ENCODE data around the gene SULT2A1. TPM values are rescaled to one million over a fixed set of nuclear protein-coding genes. Genes with fewer than 3 reads are reported as not detected.
"Not testable (repeated sequence)": the region's sequence is repeated elsewhere in the genome, so short reads cannot be mapped to it uniquely, and the experiment has no call there.

Gene SULT2A1
- 0.75 TPM for total RNA-seq

DNA sequence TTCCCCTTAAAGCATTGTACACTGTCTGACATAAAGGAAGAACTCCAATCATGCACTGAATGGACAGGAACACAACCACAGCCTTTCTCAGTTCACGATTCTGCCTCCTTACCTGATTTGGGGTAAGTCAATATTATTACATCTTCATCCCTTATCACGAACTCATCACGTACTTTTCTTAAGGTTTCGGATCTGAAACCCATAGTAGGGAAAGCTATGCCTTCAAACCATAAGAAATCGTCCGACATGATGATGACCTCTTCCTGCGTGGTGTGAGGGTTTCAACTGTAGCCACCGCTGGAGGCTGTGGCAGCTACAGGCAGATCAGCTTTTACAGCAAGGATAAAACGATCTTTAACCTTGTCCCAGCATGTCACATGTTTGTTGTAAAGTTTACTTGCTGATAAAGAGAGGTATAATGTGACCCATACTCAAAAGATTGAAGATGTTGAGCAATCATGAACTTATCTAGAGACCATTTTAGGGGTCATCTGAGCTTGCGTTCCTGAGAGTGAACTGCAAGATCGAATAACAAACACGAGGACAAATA is at the start of gene SULT2A1:
TSS of gene SULT2A1 (minus strand) at position 306 of the 550 bp plus-strand sequence. CDS start at position 248, 58 bp downstream.
- DNase-seq (ENCODE audit: low spot score): no peak

DNA sequence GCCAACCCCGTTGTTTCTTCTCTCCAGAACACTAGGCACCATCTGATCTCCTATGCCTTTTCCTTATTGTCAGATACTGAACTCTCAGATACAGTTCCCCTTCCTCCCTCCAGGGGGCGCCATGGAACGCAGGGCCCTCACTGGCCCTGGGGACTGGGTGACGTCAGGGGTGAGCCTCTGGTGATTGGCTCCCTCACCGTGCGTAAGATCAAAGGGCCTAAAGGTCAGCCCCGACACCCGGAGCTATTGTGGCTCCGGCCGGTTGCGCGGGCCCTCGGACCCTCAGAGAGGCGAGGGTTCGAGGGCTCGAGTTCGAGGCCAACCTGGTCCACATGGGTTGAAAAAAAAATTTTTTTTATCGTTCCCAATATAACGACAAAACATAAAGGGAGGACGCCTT is 42.5 kb upstream of the SULT2A1 start:
- DNase-seq (ENCODE audit: low spot score): not testable (repeated sequence)

DNA sequence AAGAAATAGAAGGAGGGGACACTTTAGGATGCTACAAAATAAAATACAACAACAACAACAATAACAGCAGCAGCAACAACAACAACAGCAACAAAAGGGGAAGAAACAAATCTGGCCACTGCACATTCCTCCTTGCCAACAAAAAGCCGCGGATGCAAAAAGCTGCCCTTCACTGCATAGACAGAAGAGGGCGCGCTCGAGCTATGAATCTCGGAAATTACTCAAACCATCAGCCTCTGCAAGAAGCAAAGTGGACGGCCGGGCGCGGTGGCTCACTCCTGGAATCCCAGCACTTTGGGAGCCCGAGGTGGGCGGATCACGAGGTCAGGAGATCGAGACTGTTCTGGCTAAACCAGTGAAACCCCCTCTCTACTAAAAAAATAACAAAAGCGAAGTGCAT is 34.0 kb upstream of the SULT2A1 start:
- not testable (repeated sequence) for DNase-seq (ENCODE audit: low spot score)

GRCh38 chr19:47910191-47910590 is 24.1 kb upstream of the SULT2A1 start:
- DNase-seq (ENCODE audit: low spot score): peak; percentile 19

DNA sequence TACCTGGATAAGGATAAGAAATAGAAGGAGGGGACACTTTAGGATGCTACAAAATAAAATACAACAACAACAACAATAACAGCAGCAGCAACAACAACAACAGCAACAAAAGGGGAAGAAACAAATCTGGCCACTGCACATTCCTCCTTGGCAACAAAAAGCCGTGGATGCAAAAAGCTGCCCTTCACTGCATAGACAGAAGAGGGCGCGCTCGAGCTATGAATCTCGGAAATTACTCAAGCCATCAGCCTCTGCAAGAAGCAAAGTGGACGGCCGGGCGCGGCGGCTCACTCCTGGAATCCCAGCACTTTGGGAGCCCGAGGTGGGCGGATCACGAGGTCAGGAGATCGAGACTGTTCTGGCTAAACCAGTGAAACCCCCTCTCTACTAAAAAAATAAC is 23.2 kb upstream of the SULT2A1 start:
- peak; percentile 86 for DNase-seq (ENCODE audit: low spot score)

GRCh38 chr19:47901370-47901769 is 15.3 kb upstream of the SULT2A1 start:
- DNase-seq (ENCODE audit: low spot score): no peak

GRCh38 chr19:47899335-47899734 is 13.2 kb upstream of the SULT2A1 start:
- DNase-seq (ENCODE audit: low spot score): no peak

- no peak for DNase-seq (ENCODE audit: low spot score)
These were observed 11.7 kb upstream of the SULT2A1 start for GRCh38 chr19:47897861-47898260.

GRCh38 chr19:47896773-47897172 is 10.7 kb upstream of the SULT2A1 start:
- DNase-seq (ENCODE audit: low spot score): no peak

GRCh38 chr19:47896019-47896418 is 9.9 kb upstream of the SULT2A1 start:
- DNase-seq (ENCODE audit: low spot score): no peak

DNA sequence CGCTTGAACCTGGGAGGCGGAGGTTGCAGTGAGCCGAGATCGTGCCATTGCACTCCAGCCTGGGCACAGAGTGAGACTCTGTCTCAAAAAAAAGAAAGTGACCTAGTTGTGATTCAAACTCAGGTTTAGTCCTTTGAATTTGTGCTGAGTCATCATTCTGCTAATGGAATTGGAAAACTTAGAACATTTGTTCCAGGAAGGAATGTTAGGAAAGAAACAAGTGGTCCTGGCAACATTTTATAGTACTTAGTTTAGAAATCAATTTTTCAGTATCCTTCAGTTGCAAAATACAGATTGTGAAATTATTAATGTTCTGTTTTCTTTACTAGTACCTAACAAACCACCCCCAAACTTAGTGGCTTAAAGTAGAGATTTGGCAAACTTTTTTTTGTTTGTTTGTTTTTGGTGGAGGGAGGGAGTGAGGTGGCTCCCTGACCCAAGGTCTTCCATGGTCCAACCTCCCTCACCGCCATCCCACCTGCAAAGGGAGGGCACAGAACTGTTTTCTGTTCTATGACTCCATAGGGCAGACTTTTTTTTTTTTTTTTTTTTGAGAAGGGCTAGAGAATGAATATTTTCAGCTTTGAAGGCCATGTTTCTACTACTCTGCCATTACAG is 9.2 kb upstream of the SULT2A1 start:
- no peak for DNase-seq (ENCODE audit: low spot score)

GRCh38 chr19:47891923-47892666 is 6.0 kb upstream of the SULT2A1 start:
- no peak for DNase-seq (ENCODE audit: low spot score)

DNA sequence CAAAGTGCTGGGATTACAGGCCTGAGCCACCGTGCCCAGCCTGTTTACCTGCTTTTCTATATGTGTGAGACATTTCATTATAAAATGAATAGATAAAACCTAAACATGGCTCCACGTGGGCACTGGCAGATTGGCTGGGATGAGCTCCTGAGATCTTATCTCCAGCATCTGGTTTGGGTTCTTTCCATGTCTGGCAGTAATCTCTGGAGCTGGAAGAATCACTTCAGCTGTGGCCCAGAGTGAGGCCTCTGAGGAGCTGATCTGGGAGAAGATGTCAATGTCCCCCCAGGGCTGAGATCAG is 5.5 kb upstream of the SULT2A1 start:
- DNase-seq (ENCODE audit: low spot score): no peak

GRCh38 chr19:47890865-47891621 is 4.9 kb upstream of the SULT2A1 start:
- no peak for DNase-seq (ENCODE audit: low spot score)

GRCh38 chr19:47885067-47885463 is 1.1 kb downstream of the SULT2A1 start:
- DNase-seq (ENCODE audit: low spot score): no peak

- DNase-seq (ENCODE audit: low spot score): no peak
These were observed 3.2 kb downstream of the SULT2A1 start for GRCh38 chr19:47882890-47883289.

DNA sequence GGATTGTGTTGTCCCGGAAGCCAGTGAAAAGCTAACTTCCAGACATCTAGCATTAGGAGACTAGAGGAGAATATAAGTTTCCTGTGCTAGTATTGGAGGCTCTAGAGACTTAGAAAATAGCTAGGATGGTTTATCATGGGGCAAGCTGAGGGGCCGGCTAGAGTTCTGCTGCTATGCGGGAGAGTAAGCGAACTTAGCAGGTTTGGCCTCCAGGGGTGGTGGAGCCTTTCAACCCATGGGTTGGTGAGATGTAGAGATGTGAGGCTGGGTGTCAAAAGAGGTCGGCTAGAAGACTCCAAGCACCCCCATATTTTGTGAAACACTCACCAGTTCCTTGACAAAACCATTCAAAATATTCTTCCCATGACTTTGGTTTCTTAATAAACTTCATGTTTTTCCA is 4.4 kb downstream of the SULT2A1 start:
- no peak for DNase-seq (ENCODE audit: low spot score)

DNA sequence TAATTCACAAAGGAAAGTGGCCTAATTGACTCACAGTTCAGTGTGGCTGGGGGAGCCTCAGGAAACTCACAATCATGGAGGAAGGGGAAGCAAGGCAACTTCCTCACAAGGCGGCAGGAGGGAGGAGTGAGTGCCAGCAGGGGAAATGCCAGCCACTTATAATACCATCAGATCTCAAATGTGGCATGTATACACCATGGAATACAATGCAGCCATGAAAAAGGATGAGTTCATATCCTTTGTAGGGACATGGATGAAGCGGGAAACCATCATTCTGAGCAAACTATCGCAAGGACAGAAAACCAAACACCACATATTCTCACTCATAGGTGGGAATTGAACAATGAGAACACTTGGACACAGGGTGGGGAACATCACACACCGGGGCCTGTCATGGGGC is 6.7 kb downstream of the SULT2A1 start:
- not testable (repeated sequence) for DNase-seq (ENCODE audit: low spot score)

DNA sequence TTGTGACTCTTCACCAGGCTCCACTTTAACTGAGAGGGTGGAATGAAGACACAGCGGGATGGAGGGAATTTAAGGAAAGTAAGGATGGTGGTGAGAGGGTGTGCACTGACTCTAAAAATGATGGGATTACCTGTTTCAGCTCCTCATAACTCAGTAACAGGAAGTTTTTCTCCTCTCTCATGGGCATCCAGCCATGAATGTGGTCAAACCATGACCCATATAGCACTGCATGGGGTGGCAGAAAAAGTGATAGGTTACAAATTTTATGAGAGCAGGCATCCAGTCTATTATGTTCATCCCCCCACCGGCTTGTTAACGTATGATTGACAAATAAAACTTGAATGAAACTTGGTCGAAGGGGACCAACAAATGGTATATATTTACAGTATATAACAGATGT is 7.2 kb downstream of the SULT2A1 start:
- no peak for DNase-seq (ENCODE audit: low spot score)

DNA sequence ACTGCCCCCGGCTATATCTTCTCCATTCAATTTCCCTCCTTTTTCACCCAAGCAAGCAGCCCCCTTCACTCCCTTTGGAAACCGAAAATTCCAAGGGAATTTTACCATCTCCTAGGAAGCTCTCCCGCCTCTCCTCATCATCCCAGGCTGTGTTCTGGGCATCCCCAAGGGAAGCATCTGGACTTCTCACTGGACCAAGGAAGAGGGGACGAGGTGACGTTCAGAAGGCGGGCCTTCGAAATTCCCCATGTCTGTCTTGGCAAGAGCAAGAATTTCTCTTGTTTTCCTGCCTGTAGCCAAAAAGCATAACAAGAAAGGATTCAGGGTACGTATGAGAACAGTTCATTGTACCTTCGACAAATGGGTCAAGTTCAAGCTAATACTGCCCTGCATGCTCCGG is 20.9 kb downstream of the SULT2A1 start:
- no peak for DNase-seq (ENCODE audit: low spot score)

DNA sequence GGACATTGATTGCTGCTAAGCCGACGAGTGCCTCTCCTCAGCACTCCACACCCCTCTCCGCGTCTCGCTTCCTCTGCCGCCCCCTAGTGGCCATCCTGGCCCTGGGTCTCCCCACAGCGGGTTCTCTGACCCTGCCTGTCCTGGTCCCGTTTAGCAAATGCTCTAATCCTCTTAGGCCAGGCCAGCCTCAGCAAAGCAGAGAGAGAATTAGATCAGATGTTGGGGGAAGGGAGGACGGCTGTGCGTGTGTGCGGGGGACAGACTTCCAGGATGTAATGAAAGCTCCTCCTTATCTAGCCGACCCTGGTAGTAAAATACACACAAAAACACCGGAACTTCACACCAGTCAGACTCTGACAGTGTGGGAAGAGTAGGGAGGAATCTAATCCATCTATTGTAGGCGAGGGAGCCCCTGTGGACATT is 22.6 kb downstream of the SULT2A1 start:
- DNase-seq (ENCODE audit: low spot score): peak; percentile 87

- no peak for DNase-seq (ENCODE audit: low spot score)
These were observed 24.5 kb downstream of the SULT2A1 start for GRCh38 chr19:47861630-47862029.
